ENCODE measurements around the gene ELP1. TPM values are rescaled to one million over a fixed set of nuclear protein-coding genes. Genes with fewer than 3 reads are reported as not detected.
"Not testable (repeated sequence)": the region's sequence is repeated elsewhere in the genome, so short reads cannot be mapped to it uniquely, and the experiment has no call there.

Gene ELP1
- total RNA-seq, 4 donors from 2014 or later, result 7.9 to 18.1 (median 13.3) TPM

- TF ChIP-seq EP300 (IDR thresholded peaks at IDR 0.05; ENCODE audit: low read depth), result no peak
- TF ChIP-seq, protein P1, sequence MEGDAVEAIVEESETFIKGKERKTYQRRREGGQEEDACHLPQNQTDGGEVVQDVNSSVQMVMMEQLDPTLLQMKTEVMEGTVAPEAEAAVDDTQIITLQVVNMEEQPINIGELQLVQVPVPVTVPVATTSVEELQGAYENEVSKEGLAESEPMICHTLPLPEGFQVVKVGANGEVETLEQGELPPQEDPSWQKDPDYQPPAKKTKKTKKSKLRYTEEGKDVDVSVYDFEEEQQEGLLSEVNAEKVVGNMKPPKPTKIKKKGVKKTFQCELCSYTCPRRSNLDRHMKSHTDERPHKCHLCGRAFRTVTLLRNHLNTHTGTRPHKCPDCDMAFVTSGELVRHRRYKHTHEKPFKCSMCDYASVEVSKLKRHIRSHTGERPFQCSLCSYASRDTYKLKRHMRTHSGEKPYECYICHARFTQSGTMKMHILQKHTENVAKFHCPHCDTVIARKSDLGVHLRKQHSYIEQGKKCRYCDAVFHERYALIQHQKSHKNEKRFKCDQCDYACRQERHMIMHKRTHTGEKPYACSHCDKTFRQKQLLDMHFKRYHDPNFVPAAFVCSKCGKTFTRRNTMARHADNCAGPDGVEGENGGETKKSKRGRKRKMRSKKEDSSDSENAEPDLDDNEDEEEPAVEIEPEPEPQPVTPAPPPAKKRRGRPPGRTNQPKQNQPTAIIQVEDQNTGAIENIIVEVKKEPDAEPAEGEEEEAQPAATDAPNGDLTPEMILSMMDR (IDR thresholded peaks at IDR 0.05), result no peak
- TF ChIP-seq POLR2AphosphoS5 (IDR thresholded peaks at IDR 0.05), result no peak
- TF ChIP-seq POLR2A (IDR thresholded peaks at IDR 0.05), result no peak
- no peak for DNase-seq
- Histone ChIP-seq H3K9me3 (no peaks in the 10 kb centered on the region), H3K4me1 (no peaks in the 10 kb centered on the region), H3K36me3 (peaks cover 0 to 67% (median 27%) of the 10 kb centered on the region in 4 donors), H3K27me3 (no peaks in the 10 kb centered on the region), H3K4me3 (no peak overlapping the region), H3K27ac (no peak overlapping the region)
- in situ Hi-C loops (cut with MboI; ENCODE audit: low pct_ligation_motif_present in 1 of 4, low pct_unique_long_range_greater_than_20kb in 1 of 4, low sequenced_read_pairs in 3 of 4), result no loop called here
- intact Hi-C loops (cut with DNase I; ENCODE audit: low total_unique reads), result no loop called here
- 88 to 99% methylated on average over 3 of the region's 3 CpGs for WGBS, 2 donors (ENCODE audit: low coverage in 1 of 2)
Measured at GRCh38 chr9:108904161-108904560, 29.8 kb downstream of the ELP1 start.

GRCh38 chr9:108903420-108904103, 30.4 kb downstream of the ELP1 start:
- peaks cover 0 to 66% (median 26%) of the 10 kb centered on the region in 4 donors for H3K36me3 ChIP-seq
- in situ Hi-C loops (cut with MboI; ENCODE audit: low pct_ligation_motif_present in 1 of 4, low pct_unique_long_range_greater_than_20kb in 1 of 4, low sequenced_read_pairs in 3 of 4), result no loop called here
- TF ChIP-seq POLR2AphosphoS5 (IDR thresholded peaks at IDR 0.05) (no peak), POLR2A (IDR thresholded peaks at IDR 0.05) (no peak), EP300 (IDR thresholded peaks at IDR 0.05; ENCODE audit: low read depth) (no peak)
- TF ChIP-seq, protein P1 (IDR thresholded peaks at IDR 0.05), result no peak

GRCh38 chr9:108900176-108900575, 33.7 kb downstream of the ELP1 start:
- in situ Hi-C loops (cut with MboI; ENCODE audit: low pct_ligation_motif_present in 1 of 4, low pct_unique_long_range_greater_than_20kb in 1 of 4, low sequenced_read_pairs in 3 of 4) (no loop called here), intact Hi-C loops (cut with DNase I; ENCODE audit: low total_unique reads) (no loop called here)
- TF ChIP-seq, protein P1 (IDR thresholded peaks at IDR 0.05), result no peak
- TF ChIP-seq POLR2AphosphoS5 (IDR thresholded peaks at IDR 0.05) (no peak), POLR2A (IDR thresholded peaks at IDR 0.05) (no peak), EP300 (IDR thresholded peaks at IDR 0.05; ENCODE audit: low read depth) (no peak)
- DNase-seq, result no peak
- Histone ChIP-seq H3K27ac (no peak overlapping the region), H3K27me3 (no peaks in the 10 kb centered on the region), H3K36me3 (peaks cover 0 to 69% (median 27%) of the 10 kb centered on the region in 4 donors), H3K4me1 (no peaks in the 10 kb centered on the region), H3K4me3 (no peak overlapping the region), H3K9me3 (no peaks in the 10 kb centered on the region)
- 83 to 94% methylated on average over 5 of the region's 5 CpGs for WGBS, 2 donors (ENCODE audit: low coverage in 1 of 2)

More at GRCh38 chr9:108903420-108904103, 30.4 kb downstream of the ELP1 start:
- Histone ChIP-seq H3K4me3 (no peak overlapping the region), H3K4me1 (no peaks in the 10 kb centered on the region), H3K9me3 (no peaks in the 10 kb centered on the region), H3K27me3 (no peaks in the 10 kb centered on the region), H3K27ac (no peak overlapping the region)
- intact Hi-C loops (cut with DNase I; ENCODE audit: low total_unique reads), result no loop called here
- DNase-seq, result no peak
- WGBS, 2 donors (ENCODE audit: low coverage in 1 of 2), result 86 to 100% methylated on average over 1 to 2 of the region's 2 CpGs

- H3K27me3 ChIP-seq; H3K4me1 ChIP-seq; intact Hi-C loops (cut with DNase I; ENCODE audit: low total_unique reads); DNase-seq; H3K27ac ChIP-seq; H3K9me3 ChIP-seq; H3K4me3 ChIP-seq: not testable (repeated sequence)
- in situ Hi-C loops (cut with MboI; ENCODE audit: low pct_ligation_motif_present in 1 of 4, low pct_unique_long_range_greater_than_20kb in 1 of 4, low sequenced_read_pairs in 3 of 4), result loop anchor here in 1 of 4 donors (10.0 kb wide), 1 partner anchor 64 kb away; no protein-coding TSS in a partner anchor
- H3K36me3 ChIP-seq, result peaks cover 0 to 62% (median 24%) of the 10 kb centered on the region in 4 donors
- WGBS, 2 donors (ENCODE audit: low coverage in 1 of 2), result 93 to 96% methylated on average over 7 to 8 of the region's 8 CpGs
Measured at GRCh38 chr9:108899023-108899695, 34.8 kb downstream of the ELP1 start.
